GM23338 (cell line): Measurements from ENCODE around the gene ASAP2. TPM values are rescaled to one million over a fixed set of nuclear protein-coding genes. Genes with fewer than 3 reads are reported as not detected.

Source experiments
- ATAC-seq: fragments of 200-7000 bp; cut with Tn5 transposase; 3 replicates; pipeline ENCODE4 v1.9.1; 2020
- DNase-seq: peaks from one replicate; pipeline ENCODE4 v3.0.0-alpha.2; 2015; ENCODE audit warnings: low spot score
- H2AFZ ChIP-seq: fragments of 200-600 bp; sonication (generic); 2 replicates; pipeline ENCODE4 v1.8.0; 2016; ENCODE audit warnings: antibody characterized with exemption, mild to moderate bottlenecking, moderate library complexity
- H3F3A ChIP-seq: fragments of 200-600 bp; sonication (generic); replicated peaks from 2 replicates; pipeline ENCODE4 v1.8.0; 2017; ENCODE audit warnings: antibody characterized with exemption, mixed run types, low read depth
- H3K27ac ChIP-seq: fragments of 200-600 bp; sonication (generic); 2 replicates; pipeline ENCODE4 v1.6.1; 2016; ENCODE audit warnings: low read depth
- H3K27me3 ChIP-seq: fragments of 200-600 bp; sonication (generic); 2 replicates; pipeline ENCODE4 v1.8.0; 2016; ENCODE audit warnings: mild to moderate bottlenecking, mixed run types, moderate library complexity; ENCODE audit not compliant: insufficient read depth
- H3K36me3 ChIP-seq: fragments of 200-600 bp; sonication (generic); 2 replicates; pipeline ENCODE4 v1.8.0; 2016; ENCODE audit warnings: mild to moderate bottlenecking; ENCODE audit not compliant: insufficient read depth
- H3K4me1 ChIP-seq: fragments of 200-600 bp; sonication (generic); 2 replicates; pipeline ENCODE4 v1.8.0; 2016; ENCODE audit warnings: mild to moderate bottlenecking, moderate library complexity; ENCODE audit not compliant: insufficient read depth
- H3K4me2 ChIP-seq: fragments of 200-600 bp; sonication (generic); 2 replicates; pipeline ENCODE4 v1.7.1; 2017; ENCODE audit warnings: mixed run types
- H3K4me3 ChIP-seq: fragments of 200-600 bp; sonication (generic); 2 replicates; pipeline ENCODE4 v1.6.1; 2016; ENCODE audit warnings: mixed run types
- H3K79me2 ChIP-seq: fragments of 200-600 bp; sonication (generic); replicated peaks from 2 replicates; pipeline ENCODE4 v1.8.0; 2017; ENCODE audit warnings: mild to moderate bottlenecking; ENCODE audit not compliant: insufficient read depth
- H3K9me2 ChIP-seq: fragments of 200-600 bp; sonication (generic); 2 replicates; pipeline ENCODE4 v1.8.0; 2017; ENCODE audit not compliant: insufficient read depth
- H4K20me1 ChIP-seq: fragments of 200-600 bp; sonication (generic); replicated peaks from 2 replicates; pipeline ENCODE4 v1.8.0; 2017; ENCODE audit warnings: mild to moderate bottlenecking; ENCODE audit not compliant: insufficient read depth
- H3K27ac Mint-ChIP-seq: 2 replicates; pipeline ENCODE4 v1.8.0; 2020; ENCODE audit warnings: inconsistent platforms, mild to moderate bottlenecking, moderate library complexity, mixed read lengths
- H3K27me3 Mint-ChIP-seq: 3 replicates; pipeline ENCODE4 v1.8.0; 2022; ENCODE audit warnings: low read depth, mild to moderate bottlenecking, moderate library complexity, mixed read lengths, inconsistent platforms; ENCODE audit not compliant: insufficient read depth, poor library complexity
- H3K36me3 Mint-ChIP-seq: 3 replicates; pipeline ENCODE4 v1.8.0; 2021; ENCODE audit warnings: low read depth, mild to moderate bottlenecking, inconsistent platforms, moderate library complexity, mixed read lengths
- H3K4me1 Mint-ChIP-seq: 3 replicates; pipeline ENCODE4 v1.8.0; 2020; ENCODE audit warnings: mild to moderate bottlenecking, inconsistent platforms, mixed read lengths
- H3K4me3 Mint-ChIP-seq: 3 replicates; pipeline ENCODE4 v1.8.0; 2021; ENCODE audit warnings: moderate library complexity, mild to moderate bottlenecking, inconsistent platforms, mixed read lengths
- H3K9me3 Mint-ChIP-seq: 3 replicates; pipeline ENCODE4 v1.8.0; 2020; ENCODE audit warnings: moderate library complexity, mild to moderate bottlenecking, inconsistent platforms, mixed read lengths
- CREB1 ChIP-seq: fragments of 250-450 bp; sonication (Bioruptor Pico); IDR thresholded peaks from 2 replicates; pipeline ENCODE4 v1.5.0; 2020; ENCODE audit warnings: low read depth, mild to moderate bottlenecking, moderate library complexity
- ETS1 ChIP-seq: IDR thresholded peaks from 2 replicates; pipeline ENCODE4 v1.6.1; 2016; ENCODE audit warnings: antibody characterized with exemption
- JUNB ChIP-seq: IDR thresholded peaks from one replicate; pipeline ENCODE4 v1.6.1; 2016; ENCODE audit warnings: antibody characterized with exemption; ENCODE audit not compliant: unreplicated experiment
- ZNF114 ChIP-seq: fragments of 250-450 bp; sonication (Bioruptor Pico); IDR thresholded peaks from 2 replicates; pipeline ENCODE4 v1.5.0; 2020; ENCODE audit warnings: mild to moderate bottlenecking, moderate library complexity
- ZNF462 ChIP-seq: fragments of 250-450 bp; sonication (Bioruptor Pico); IDR thresholded peaks from 2 replicates; pipeline ENCODE4 v1.5.0; 2020; ENCODE audit warnings: mild to moderate bottlenecking, moderate library complexity
- polyA plus RNA-seq: library from polyadenylated mRNA; unstranded; fragments of >200 nt; fragmentation: Nextera tagmentation; extraction: Ambion mirVana; gene quantifications from 2 replicates; pipeline ENCODE4 v1.2.1, GENCODE V29; 2016
- total RNA-seq: library from RNA; depleted of rRNA; stranded (reverse); fragments of >200 nt; shearing (Covaris generic); gene quantifications from 2 replicates; pipeline ENCODE4 v1.2.3, GENCODE V29; 2014

ASAP2 gene
- total and polyA plus RNA-seq, 2 experiments from 2014 or later = 2.6 to 15.6 TPM

- TF ChIP-seq ZNF462 (CRISPR knock-in tag) = no peak
- TF ChIP-seq CREB1 (CRISPR knock-in tag) = no peak
Measured at GRCh38 chr2:9398881-9399780, 192.5 kb downstream of the ASAP2 start (continued).

- Histone ChIP-seq H3K79me2 (no peaks in the 10 kb centered on the region), H3K9me2 (no peaks in the 10 kb centered on the region), H3K4me1 (no peaks in the 10 kb centered on the region), H4K20me1 (no peaks in the 10 kb centered on the region; the same call in 1 of the 2 replicates), H2AFZ (no peak overlapping the region), H3K4me2 (no peak overlapping the region), H3K4me3 (no peak overlapping the region), H3K27ac (no peak overlapping the region), H3F3A (no peaks in the 10 kb centered on the region), H3K36me3 (no peaks in the 10 kb centered on the region; the same call in 1 of the 2 replicates), H3K27me3 (no peaks in the 10 kb centered on the region)
- ATAC-seq = peak; percentile 50
- Mint-ChIP-seq H3K4me1 (peaks cover 16% of the 10 kb centered on the region), H3K27ac (0 out of 2 replicates have a peak overlapping the region, but pooled peaks have one; percentile 27), H3K27me3 (peaks cover 7% of the 10 kb centered on the region), H3K9me3 (no peaks in the 10 kb centered on the region), H3K36me3 (peaks cover 5% of the 10 kb centered on the region), H3K4me3 (no peak overlapping the region)
- no peak for DNase-seq
- no peak for TF ChIP-seq JUNB
- TF ChIP-seq ZNF114 (CRISPR knock-in tag) = no peak
- no peak for TF ChIP-seq ZNF462 (CRISPR knock-in tag)
- TF ChIP-seq CREB1 (CRISPR knock-in tag) = no peak
- TF ChIP-seq ETS1 = no peak
Measured at GRCh38 chr2:9400268-9401058, 193.9 kb downstream of the ASAP2 start.
